ENCODE data around the gene FCHSD2.
"Not testable (repeated sequence)": the region's sequence is repeated elsewhere in the genome, so short reads cannot be mapped to it uniquely, and the experiment has no call there.

The FCHSD2 gene

GRCh38 chr11:73121692-73122091 lies 20.4 kb downstream of the FCHSD2 start:
- no peak for DNase-seq

DNA sequence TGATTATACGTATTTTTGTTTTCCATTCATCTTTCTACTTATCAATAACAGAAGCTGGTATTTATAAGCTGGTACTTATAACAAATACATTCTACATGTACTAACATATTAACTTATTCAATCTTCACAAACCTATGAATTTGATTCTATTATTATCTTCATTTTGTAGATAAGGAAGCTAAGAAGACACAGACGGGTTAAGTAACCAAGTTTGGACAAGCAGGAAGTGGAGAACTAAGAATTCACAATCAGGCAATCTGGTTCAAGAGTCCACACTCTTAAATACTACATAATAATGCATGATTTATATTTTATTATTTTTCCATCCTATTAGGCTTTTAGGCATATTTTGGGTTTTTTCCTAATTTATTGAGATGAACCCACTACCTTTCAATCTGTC lies 25.0 kb downstream of the FCHSD2 start:
- peak in 3 of 4 experiments; percentile 13 to 53 (median 45) for DNase-seq

DNA sequence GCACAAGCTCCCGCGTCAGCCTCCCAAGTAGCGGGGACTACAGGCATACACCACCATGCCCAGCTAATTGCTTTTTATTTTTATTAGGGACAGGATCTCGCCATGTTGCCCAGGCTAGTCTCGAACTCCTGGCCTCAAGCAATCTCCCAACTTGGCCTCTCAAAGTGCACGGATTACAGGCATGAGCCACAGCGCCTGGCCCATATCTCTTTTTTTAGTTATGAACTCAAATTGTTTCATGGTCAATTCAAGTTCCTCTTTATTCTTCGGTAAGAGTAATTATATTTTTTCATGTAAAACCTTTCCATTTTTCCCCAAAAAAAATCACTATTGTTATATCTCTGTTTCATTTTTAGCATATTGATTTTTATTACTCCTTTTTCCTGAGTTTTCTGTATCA lies 25.5 kb downstream of the FCHSD2 start:
- peak; percentile 11 to 59 (median 50) for DNase-seq

DNA sequence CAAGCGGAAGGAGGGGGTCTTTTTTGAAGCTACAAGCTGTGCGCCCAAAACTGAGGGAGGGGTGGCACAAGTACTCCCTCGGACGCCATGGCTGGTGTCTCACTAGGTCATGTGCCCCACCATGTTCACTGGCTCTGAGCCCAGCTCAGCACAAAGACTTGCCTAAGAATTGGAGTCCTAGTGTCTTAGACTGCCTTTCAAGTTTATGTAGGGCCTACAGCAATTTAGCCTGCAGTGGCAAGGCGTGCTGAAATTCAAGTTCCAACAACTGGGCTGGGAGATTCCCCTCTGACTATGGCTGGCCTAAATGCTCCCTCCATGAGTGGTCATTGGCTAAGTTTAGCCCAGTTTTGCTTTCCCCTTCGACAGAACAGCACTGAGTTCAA lies 27.3 kb downstream of the FCHSD2 start:
- DNase-seq: no peak

DNA sequence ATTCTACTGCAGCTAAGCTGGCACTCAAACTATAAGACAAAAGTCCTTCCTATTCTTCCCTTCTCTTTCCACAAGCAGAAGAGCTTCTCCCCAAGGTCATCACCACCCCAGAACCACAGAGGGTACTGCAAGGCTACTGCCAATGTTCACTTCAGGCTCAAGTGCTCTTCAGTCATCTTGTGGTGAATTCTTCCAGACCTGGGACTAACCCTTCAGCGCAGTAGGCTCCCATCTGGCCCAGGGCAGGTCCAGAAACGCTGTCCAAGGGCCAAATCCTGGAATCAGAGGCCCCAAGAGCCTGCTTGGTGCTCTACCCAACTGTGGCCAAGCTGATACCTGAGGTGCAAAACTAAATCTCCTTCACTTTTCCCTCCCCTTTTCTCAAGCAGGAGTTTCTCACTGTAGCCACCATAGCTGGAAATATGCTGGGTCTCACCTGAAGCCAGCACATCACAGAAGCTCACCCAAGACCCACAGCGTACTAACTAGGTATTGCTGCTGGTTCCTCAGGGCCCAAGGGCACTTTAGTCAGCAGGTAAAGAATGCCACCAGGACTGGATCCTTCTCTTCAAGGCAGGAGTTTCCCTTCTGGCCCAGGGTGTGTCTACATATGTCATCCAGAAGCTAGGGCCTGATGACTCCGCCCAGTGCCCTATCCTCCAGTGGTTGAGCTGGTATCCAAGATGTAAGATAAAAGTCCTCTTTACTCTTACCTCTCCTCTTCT lies 27.8 kb downstream of the FCHSD2 start:
- no peak for DNase-seq

GRCh38 chr11:73113426-73113825 lies 28.7 kb downstream of the FCHSD2 start:
- DNase-seq: no peak

- no peak for DNase-seq
Observed at GRCh38 chr11:73107597-73107996, 34.5 kb downstream of the FCHSD2 start.

- no peak for DNase-seq
Observed at GRCh38 chr11:73106347-73106746, 35.8 kb downstream of the FCHSD2 start.

DNA sequence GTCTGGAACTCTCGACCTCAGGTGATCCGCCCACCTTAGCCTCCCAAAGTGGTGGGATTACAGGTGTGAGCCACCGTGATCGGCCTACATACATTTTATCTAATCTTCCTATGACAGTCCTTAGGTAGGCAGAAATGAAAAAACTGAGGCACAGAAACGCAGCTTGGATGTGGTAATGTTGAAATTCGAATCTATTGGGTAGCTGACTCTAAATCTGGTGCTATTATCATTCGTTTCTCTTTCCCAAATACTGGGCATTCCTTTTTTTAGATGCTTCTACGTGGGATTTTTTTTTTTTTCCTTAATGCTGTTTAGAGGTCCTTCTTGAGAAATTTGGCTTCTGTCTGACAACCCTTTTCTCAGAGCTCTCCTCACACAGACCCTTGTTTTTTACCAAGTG lies 41.5 kb downstream of the FCHSD2 start:
- DNase-seq: no peak

GRCh38 chr11:73099512-73100266 lies 42.4 kb downstream of the FCHSD2 start:
- no peak for DNase-seq

DNA sequence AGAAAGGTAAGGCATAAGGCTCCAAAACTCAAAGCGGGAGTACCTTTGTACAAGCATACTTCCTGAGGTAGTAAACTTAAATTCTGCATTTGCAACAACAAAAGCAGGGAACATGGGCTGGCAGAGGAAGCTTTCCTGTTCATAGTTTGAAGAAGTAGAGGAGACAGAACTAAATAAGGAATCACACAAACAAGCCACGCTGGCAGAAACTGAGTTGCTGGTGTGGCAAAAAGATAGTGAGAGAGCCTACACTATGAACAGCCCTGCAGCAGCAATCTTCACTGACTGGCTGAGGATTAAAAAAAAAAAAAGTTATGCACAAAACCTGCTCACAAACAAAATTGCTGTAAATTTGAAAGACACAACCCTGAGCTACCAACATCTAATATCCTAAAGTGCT lies 46.5 kb downstream of the FCHSD2 start:
- peak; percentile 62 to 81 (median 71) for DNase-seq

DNA sequence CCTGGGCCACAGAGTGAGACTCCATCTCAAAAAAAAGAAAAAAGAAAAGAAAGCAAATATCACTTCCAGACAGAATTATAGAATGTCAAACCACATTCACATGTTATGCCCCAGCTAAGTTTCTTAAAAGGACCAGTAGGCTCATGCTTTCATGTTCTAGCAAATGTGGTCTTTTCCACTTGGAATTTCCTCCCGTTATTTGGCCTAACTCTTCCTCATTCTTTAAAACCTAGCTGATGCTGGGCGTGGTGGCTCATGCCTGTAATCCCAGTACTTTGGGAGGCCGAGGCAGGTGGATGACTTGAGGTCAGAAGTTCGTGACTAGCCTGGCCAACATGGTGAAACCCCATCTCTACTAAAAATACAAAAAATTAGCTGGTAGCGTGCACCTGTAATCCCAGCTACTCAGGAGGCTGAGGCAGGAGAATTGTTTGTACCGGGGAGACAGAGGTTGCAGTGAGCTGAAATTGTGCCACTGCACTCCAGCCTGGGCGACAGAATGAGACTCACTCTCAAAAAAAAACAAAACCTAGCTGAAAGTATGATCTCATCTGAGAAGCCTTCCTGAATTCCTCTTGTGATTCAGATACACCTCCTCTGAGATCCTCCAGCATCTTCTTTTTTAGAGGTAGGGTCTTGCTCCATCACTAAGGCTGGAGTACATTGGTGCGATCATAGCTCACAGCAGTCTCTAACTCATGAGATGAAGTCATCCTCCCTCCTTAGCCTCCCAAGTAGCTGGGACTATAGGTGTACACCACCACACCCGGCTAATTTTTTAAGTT lies 50.4 kb downstream of the FCHSD2 start:
- no peak for DNase-seq

GRCh38 chr11:73087730-73088129 lies 54.4 kb downstream of the FCHSD2 start:
- DNase-seq: peak; percentile 44 to 76 (median 60)

- peak; percentile 70 to 91 (median 81) for DNase-seq
Observed at GRCh38 chr11:73085189-73085875, 56.8 kb downstream of the FCHSD2 start.

DNA sequence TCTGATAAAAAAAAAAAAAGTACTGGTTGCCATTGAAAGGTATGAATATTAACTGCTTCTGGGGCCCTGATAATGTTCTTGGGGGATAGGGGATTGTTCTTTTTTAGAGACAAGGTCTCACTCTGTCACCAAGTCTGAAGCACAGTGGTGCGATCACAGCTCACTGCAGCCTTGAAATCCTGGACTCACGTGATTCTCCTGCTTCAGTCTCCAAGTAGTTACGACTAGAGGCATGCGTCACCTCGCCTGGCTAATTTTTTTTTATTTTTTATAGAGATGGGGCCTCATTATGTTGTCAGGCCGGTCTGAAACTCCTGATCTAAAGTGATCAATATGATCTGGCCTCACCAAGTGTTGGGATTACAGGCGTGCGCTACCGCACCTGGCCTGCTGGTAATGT lies 63.5 kb downstream of the FCHSD2 start:
- DNase-seq: no peak

DNA sequence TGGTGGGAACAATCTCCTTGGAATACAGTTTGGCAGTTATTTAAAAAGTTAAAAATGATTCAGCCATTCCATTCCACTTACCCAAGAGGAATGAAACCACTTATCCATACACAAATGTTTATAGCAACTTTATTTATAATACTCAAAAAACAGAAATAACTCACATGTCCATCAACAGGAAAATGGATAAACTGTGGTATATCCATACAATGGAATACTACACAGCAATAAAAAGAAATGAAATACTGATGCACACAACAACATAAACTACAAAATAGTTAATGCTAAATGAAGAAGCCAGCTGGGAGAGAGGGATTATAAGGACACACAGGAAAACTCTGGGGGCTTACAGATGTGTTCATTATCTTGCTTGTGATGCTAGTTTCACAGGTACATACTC lies 64.7 kb downstream of the FCHSD2 start:
- no peak for DNase-seq

DNA sequence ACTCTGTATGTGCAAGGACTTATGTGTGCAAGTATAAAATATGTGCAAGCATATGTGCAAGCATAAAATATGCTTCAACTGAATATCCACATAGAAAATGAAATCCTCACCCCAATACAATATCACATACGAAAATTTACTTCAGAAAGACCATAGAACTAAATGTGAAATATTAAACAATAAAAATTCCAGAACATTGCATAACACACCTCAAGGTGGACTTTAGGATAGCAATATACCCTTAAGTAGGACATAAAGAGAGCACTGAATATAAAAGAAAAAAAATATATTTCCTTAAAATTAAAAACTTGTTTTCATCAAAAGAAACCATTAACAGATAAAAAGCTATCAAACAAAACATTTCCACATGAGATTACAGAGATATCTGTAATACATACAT lies 67.8 kb downstream of the FCHSD2 start:
- no peak for DNase-seq

DNA sequence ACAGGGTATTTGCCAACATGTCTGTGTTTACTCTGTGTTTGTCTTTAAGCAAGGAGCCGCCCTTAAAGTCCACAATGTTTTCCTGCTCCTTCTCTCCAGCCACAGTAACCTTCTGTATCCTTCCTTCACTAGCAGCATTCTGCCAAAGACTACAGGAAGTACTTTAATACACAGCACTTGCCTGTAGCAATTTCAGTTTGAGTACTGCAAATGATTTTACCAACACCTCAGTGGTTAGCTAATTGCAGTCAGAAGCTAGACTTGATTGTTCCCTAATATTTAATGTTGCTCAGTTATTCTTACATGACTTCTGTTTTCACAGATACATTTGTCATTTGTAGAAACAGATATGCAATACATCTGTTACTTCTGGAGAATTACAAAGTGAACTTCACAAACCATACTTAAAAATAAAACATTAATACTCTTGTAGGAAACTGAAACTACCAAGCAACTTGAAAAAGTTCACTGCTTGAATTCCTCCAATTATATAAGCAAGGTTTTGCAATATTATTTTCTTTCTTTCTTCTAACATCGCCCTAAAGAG lies 69.1 kb downstream of the FCHSD2 start:
- peak; percentile 22 to 67 (median 48) for DNase-seq

GRCh38 chr11:73070653-73071052 lies 71.5 kb downstream of the FCHSD2 start:
- peak in 1 of 4 experiments; percentile 17 for DNase-seq

DNA sequence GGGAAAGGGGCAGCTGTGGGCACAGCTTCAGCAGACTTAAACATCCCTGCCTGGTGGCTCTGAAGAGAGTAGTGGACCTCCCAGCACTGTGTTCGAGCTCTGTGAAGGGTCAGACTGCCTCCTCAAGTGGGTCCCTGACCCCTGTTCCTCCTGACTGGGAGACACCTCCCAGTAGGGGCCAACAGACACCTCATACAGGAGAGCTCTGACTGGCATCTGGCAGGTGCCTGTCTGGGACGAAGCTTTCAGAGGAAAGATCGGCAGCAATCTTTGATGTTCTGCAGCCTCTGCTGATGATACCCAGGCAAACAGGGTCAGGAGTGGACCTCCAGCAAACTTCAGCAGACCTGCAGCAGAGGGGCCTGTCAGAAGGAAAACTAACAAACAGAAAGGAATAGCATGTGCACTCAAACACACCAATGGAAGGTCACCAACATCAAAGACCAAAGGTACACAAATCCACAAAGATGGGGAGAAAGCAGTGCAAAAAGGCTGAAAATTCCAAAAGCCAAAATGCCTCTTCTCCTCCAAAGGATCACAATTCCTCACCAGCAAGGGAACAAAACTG lies 80.2 kb downstream of the FCHSD2 start:
- DNase-seq: not testable (repeated sequence)

DNA sequence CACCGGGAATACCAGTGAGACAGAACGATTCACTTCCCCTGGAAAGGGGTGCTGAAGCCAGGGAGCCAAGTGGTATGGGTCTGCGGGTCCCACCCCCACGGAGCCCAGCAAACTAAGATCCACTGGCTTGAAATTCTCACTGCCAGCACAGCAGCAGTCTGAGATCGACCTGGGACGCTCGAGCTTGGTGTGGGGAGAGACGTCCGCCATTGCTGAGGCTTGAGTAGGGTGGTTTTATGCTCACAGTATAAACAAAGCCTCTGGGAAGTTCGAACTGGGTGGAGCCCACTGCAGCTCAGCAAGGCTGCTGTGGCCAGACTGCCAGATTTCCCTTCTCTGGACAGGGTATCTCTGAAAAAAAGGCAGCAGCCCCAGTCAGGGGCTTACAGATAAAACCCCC lies 80.7 kb downstream of the FCHSD2 start:
- DNase-seq: not testable (repeated sequence)

DNA sequence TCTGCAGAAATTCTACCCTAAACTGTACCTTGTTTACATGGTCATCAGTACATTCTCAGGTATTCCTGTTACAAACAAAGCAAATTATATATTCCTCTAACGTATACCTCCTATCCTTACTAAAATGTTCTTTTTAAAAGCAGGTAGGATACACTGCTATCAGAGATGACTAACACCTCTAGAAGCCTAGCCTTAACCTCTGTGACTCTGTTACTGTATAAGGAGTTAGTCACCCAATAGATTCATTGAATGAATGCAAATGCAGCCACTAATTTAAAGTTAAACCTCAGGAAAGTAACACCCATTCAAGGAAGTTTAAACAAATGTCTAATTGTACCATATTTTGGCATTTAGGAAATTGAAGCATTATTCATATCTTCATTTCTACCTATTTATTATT lies 82.2 kb downstream of the FCHSD2 start:
- no peak for DNase-seq

Measured in suppressor macrophage (primary cell).